ENCODE results near the gene CYBC1. TPM values are rescaled to one million over a fixed set of nuclear protein-coding genes. Genes with fewer than 3 reads are reported as not detected.

Gene CYBC1
- total RNA-seq, 4 donors from 2014 or later = 28.7 to 84.6 (median 64.6) TPM

DNA sequence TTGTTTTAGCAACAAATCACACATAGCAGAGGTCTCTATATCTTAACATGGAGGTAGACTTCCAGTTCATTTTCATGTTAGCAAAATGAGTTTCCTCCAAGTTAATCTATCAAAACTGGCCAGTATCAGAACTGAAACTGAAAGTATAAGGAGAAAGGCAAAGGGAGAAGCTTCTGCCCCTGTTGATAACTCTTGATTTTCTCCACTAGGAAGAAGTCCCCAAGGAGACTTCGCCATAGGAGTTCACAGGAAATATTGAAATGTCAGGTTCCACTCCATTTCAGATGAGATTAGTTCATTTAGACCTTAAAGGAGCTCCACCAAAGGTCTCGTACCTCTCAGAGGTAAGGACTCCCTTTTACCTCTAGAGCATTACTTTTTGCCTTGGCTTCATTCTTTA, 31.0 kb downstream of the CYBC1 start:
- no peak for TF ChIP-seq CTCF (IDR thresholded peaks at IDR 0.05; ENCODE audit: low read depth)

DNA sequence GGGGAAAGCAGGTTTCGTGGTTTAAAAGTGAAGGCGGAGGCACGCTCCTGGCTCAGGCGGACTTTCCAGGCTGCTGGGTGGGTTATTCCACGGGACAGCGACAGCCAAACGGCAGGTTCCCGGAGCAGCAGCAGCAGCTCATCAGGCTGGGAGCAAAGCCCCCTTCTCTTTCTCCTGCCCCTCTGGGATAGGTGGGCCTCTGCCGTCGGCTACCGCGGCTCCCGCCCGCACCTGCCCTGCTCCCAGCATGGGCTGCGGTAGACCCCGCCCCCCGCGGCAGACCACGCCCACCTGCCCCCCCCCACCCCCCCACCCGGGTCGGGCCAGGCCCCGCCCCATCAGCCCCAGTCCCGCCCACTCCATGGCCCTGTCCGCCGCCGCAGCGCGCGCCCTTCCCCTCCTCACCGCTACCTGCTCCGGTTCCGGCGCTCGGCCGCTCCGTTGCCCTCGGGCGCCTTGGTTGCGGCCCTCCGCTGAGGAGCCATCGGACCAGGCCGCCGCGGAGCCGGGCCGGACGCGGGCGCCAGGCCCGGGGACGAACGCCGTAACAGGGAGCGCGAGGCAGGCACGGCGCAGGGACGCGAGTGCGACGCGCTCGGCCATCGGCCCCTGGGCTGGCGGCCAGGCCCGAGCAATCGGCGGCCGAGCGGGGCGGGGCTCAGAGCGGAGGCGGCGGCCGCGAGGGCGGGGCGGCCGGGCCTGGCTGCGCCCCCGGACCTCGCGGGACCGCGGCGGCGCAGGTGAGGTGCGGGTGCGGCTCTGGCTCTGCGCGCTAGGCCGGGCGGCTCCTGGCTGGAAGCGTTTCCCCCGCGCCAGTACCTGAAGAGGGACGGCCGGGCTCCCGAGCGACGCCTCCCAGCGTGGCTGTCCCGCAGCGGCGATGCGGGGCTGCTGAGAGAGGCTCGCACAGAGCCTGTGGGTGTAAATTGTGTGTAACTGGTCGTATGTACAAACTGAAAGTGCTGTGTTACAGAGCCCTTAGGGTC, 32.3 kb downstream of the CYBC1 start, which contains the start of the genes HEXD and OGFOD3:
TSS of gene HEXD (plus strand) at position 347 of the 986 bp plus-strand sequence. CDS start 1,453 bp downstream, outside the sequence.
TSS of gene OGFOD3 (minus strand) at position 586 of the 986 bp plus-strand sequence. CDS start at position 485, 101 bp downstream.
- TF ChIP-seq CTCF (IDR thresholded peaks at IDR 0.05; ENCODE audit: low read depth) = no peak

DNA sequence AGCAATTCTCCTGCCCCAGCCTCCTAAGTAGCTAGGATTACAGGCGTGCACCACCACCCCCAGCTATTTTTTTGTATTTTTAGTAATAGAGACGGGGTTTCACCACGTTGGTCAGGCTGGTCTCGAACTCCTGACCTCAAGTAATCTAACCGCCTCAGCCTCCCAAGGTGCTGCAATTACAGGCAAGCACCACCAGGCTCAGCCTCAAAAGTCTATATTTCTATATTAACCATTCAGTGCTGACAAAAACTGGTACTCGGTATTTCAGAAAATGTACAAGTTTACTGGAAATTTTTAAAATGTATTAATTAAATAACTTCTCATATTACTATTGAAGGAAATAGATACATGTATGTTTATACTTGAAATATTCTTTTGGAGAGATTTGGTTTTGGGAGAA, 33.8 kb downstream of the CYBC1 start:
- TF ChIP-seq CTCF (IDR thresholded peaks at IDR 0.05; ENCODE audit: low read depth) = no peak

DNA sequence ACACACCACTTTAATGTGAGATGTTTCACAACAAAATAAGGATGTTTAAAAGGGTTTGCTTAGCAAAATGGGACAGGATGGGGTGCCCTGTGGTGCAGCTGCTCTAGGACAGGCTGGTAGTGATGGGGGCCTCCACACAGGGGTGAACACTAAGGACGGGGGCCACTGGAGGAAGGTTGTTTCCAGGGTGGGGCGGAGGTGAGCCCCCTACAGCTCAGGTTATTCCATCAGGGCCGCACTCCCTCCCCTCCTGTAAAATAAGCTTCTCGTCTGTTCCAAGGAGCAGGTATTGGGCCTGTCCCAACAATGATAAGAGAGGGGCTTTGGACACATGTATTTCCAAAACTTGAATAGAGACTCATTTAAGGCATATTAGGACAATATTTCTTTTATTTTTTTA, 34.3 kb downstream of the CYBC1 start:
- no peak for TF ChIP-seq CTCF (IDR thresholded peaks at IDR 0.05; ENCODE audit: low read depth)

GRCh38 chr17:82415786-82416185, 34.8 kb downstream of the CYBC1 start:
- TF ChIP-seq CTCF (IDR thresholded peaks at IDR 0.05; ENCODE audit: low read depth) = no peak

DNA sequence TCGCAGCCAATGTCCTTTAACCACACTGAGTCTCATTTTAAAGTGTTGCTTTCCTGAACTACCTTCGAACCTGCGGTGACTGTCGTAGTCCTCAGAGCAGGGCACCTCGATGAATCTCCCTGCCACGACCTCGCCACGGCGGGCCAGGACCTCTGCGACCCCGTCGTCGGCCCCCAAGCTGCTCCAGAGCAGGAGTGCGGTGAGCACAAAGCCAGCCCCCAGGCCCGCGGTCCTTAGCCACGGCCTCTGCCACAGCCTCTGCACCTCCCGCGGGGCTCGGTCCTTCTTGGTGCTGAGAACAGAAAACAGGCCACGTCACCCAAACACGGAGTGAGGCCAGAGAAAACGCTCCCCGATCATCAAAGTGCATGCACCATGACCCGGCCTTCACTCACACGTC, 35.2 kb downstream of the CYBC1 start:
- no peak for TF ChIP-seq CTCF (IDR thresholded peaks at IDR 0.05; ENCODE audit: low read depth)

DNA sequence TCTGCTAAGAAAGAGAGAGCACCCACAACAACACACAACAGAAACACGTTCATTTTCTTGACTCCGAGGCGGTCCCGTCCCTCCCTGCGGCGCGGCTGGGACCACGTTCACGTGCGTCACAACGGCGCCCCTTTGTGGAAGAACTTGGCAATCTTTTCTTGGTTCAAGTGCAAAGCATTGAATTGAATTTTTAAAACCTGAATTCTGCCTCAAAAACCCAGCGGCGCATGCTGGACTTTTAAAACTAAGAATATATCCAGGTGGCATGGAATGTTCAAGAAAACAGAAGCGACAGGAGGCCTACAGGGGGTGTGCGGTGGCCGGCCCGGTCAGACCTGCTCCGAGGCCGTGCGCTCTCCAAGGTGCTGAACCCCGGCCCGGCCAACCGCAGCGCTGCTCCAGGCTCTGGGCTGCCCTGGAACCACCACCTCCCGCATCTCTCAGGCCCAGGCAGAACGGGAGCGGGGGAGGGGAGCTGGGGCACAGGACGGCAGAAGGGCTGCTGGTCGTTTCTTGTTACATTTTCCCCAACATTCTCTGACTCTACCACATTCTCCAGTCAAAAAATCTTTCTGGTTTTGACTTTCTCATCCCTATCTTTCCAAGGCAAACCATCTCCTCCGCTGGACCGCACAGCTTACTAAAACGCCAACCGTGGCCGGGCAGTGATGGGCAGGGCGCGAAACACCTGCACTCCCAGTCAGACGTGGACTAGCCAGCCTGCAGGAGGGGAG, 35.8 kb downstream of the CYBC1 start:
- no peak for TF ChIP-seq CTCF (IDR thresholded peaks at IDR 0.05; ENCODE audit: low read depth)

Data from subcutaneous adipose tissue (tissue), 4 donors.